ENCODE results near the gene PKD1L1.

Gene PKD1L1

GRCh38 chr7:47791682-47792081 lies 156.6 kb downstream of the PKD1L1 start:
- no peak for DNase-seq (ENCODE audit: low spot score)

DNA sequence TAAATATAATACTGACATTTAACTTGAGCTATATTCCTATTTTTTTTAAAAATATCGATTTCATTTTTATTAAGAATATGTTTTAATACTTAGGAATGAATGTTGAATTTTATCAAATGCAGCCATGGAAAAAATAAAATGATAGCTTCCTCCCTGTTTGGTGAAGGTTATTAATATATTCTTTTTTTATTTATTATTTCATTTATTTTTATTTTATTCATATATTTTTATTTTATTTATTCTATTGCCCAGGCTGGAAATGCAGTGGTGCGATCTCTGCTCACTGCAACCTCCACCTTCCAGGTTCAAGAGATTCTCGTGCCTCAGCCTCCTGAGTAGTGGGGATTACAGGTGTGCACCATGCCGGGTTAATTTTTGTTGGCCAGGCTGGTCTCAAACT lies 160.2 kb downstream of the PKD1L1 start:
- DNase-seq (ENCODE audit: low spot score): no peak

DNA sequence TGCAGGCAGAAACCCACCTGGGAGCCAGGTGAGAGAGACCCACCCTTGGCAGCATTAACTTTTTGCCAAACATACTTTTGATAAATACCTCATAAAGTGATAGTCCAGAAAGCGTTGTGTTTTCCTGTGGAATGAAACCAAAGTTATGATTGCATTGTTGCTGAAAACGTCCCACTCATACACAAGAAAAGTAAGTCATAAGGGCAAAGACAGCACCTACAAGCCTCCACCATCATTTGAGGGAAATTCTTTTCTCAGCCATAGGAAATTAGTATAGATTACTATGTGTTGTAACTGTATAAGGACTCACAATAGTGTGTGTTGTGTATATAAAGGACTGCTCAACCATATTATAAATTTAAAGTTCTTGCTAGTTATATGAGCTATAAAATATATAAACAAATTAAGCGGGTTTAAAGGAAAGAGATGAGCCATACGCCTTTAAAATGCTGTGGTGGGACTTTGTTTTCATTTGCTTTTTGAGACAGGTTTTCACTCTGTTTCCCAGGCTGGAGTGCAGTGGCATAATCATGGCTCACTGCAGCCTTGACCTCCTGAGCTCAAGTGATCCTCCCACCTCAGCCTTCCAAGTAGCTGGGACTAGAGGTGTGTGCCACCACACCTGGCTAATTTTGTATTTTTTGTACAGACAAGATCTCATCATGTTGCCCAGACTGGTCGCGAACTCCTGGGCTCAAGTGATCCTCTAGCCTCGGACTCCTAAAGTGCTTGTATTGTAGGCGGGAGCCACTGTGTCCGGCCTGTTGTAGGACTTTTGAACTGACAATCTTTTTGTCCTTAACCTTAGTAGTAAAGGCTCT lies 160.8 kb downstream of the PKD1L1 start:
- DNase-seq (ENCODE audit: low spot score): no peak

GRCh38 chr7:47786557-47787248 lies 161.6 kb downstream of the PKD1L1 start:
- no peak for DNase-seq (ENCODE audit: low spot score)

DNA sequence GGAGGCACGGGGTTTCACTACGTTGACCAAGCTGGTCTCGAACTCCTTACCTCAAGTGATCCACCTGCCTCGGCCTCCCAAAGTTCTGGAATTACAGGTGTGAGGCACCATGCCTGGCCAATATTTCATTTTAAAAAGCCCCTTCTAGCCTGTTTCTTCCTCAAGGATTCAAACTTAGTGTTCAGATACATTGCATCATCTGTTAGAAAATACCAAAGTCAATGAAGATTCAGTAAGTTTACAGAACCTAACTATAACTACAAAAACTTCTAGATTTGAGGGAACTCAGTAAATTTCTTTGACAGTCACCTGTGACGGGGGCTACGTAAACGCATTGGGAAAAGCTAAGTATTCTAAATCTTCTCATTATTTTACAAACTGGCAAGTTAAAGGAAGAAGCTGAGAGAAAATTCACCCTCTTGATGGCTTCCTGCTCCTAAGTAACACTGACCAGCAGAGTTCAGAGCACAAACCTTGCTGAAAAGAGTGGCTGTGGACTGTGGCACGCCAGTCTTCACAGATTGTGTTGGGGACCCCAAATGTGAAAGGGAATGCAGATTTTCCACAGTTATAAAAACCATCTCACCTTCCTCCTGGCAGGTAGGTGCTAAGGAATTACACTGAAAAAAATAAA lies 162.2 kb downstream of the PKD1L1 start:
- no peak for DNase-seq (ENCODE audit: low spot score)

DNA sequence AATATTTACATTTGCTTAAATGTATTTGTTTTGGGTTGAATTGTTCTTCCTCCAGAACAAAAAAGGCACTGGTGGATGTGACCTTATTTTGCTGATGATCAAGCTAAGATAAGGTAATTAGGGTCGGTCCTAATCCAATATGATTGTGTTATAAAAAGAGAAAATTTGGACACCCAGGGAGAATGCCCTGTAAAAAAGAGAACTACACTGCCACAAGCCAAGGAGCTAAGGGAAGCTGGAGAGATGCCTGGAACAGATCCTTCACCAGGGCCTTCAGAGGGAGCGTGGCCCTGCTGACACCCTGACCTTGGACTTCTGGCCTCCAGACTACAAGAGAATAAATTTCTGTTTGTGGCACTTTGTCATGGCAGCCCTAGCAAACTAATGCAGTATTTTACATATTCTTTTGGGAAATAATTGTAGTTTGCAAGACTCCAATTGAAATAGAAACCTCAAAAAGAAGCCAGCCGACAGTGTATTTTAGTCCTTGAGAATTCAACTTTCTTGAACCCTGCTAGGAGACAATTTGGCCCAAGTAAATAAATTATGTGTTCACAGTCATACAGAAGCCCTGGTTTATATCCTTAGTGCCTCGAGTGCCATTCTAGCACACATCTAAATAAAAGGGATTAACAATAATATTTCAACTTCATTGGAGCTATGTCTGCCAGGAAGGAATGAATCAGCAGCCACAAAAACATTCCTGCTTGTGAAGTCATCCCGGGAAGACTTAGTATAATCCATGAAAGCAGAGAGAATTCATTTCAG lies 164.6 kb downstream of the PKD1L1 start:
- DNase-seq (ENCODE audit: low spot score): no peak

DNA sequence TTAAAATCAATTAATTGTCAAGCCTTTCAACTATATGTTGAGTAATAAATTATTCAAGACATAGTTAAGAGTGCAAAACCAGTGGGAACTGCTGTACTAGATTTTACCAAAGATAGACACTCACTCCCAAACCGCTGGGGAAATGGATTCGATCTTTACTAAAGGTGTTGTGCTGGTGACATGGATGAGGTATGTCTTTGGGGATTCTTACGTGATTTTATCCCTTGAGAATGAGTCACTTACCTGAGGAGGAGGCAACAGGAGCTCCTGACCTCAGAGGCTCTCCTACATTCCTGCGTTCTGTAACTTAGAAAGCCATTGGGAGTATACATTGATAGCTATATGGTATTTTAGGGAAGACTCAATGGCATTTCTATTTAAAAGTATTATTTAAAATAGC lies 165.5 kb downstream of the PKD1L1 start:
- no peak for DNase-seq (ENCODE audit: low spot score)

- no peak for DNase-seq (ENCODE audit: low spot score)
Measured at GRCh38 chr7:47782022-47782421, 166.2 kb downstream of the PKD1L1 start.

- DNase-seq (ENCODE audit: low spot score): no peak
Measured at GRCh38 chr7:47780555-47780954, 167.7 kb downstream of the PKD1L1 start.

- no peak for DNase-seq (ENCODE audit: low spot score)
Measured at GRCh38 chr7:47779341-47779771, 168.9 kb downstream of the PKD1L1 start.

GRCh38 chr7:47778153-47778661 lies 170.1 kb downstream of the PKD1L1 start:
- DNase-seq (ENCODE audit: low spot score): no peak

GRCh38 chr7:47777531-47778152 lies 170.6 kb downstream of the PKD1L1 start:
- DNase-seq (ENCODE audit: low spot score): no peak

- DNase-seq (ENCODE audit: low spot score): no peak
Measured at GRCh38 chr7:47776335-47776734, 171.9 kb downstream of the PKD1L1 start.

DNA sequence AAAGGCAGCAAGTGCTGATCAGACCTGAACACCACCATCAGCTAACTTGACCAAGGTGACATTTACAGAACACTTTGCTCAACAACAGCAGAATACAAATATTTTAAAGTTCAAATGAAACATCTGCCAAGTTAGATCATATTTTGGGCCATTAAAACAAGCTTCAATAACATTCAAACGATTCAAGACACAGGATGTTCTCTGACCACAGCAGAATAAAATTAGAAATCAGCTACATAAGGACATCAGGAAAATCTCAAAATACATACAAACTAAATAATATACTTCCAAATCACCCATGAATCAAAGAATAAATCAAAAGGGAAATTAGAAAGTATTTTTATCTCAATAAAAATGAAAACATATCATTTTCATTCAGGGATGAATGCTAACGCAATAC lies 173.0 kb downstream of the PKD1L1 start:
- DNase-seq (ENCODE audit: low spot score): no peak

GRCh38 chr7:47772492-47772891 lies 175.8 kb downstream of the PKD1L1 start:
- DNase-seq (ENCODE audit: low spot score): no peak

DNA sequence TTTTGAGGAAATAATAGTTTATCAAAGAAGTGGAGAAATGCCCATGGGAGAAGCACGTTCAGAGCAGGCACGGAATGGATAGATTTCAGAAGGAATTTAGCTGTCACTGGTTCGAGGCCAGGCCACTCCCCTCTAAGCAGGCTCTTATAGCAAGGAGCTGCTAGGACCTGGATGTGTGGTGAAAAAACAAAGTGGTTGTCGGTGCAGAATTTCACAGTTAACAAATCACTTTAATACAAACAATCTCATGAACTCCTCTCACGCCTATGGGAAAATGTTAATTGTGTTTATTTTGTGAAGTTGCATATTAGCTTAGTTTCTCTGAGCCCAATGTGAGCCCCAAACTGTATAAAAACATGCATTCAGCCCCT lies 176.3 kb downstream of the PKD1L1 start:
- DNase-seq (ENCODE audit: low spot score): no peak

- no peak for DNase-seq (ENCODE audit: low spot score)
Measured at GRCh38 chr7:47771336-47771989, 176.8 kb downstream of the PKD1L1 start.

- DNase-seq (ENCODE audit: low spot score): no peak
Measured at GRCh38 chr7:47766126-47766525, 182.1 kb downstream of the PKD1L1 start.

- no peak for DNase-seq (ENCODE audit: low spot score)
Measured at GRCh38 chr7:47765373-47765979, 182.8 kb downstream of the PKD1L1 start.

DNA sequence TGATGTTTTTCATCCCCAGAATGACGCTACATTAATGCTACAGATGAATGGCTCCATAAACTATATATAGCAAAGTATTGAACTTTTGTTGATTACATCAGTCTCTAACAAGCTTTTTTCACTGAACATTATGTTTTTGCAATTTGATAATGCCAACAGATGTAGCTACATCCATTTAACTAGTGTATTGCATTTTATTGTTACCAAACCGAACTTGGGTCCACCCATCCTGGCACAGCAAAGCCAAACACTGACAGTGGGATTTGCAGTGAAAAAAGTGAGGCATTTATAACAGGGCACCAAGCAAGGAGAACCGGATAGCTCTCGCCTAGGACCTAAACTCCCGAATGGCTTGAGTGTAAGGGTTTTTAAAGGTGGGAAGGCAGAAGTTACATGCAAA lies 183.5 kb downstream of the PKD1L1 start:
- DNase-seq (ENCODE audit: low spot score): no peak

Data from CD4-positive, alpha-beta T cell treated with Interleukin-6 at 100 ng/mL for 8 hours (primary cell).